Epithelial cell of proximal tubule (primary cell): ENCODE results near the gene EPS8L3. TPM values are rescaled to one million over a fixed set of nuclear protein-coding genes. Genes with fewer than 3 reads are reported as not detected.

ENCODE experiments used
- DNase-seq: peaks from one replicate; pipeline ENCODE4 v3.0.0-alpha.2; 2011; ENCODE audit warnings: low read depth
- H3K4me3 ChIP-seq: 2 replicates; pipeline ENCODE4 v1.5.1; 2011; ENCODE audit warnings: low read depth, mild to moderate bottlenecking, low read length
- total RNA-seq: library from RNA; depleted of rRNA; stranded (reverse); fragments of >200 nt; gene quantifications from 2 replicates; pipeline ENCODE4 v1.2.3, GENCODE V29; 2015
- TF ChIP-seq, protein P1 (sequence below): conservative IDR thresholded peaks from 2 replicates; pipeline ENCODE4 v1.5.1; 2012; ENCODE audit warnings: low read depth, mild to moderate bottlenecking, low read length

The EPS8L3 gene
- total RNA-seq, 1 donor from 2014 or later = not detected

GRCh38 chr1:109721042-109721441 is 42.7 kb downstream of the EPS8L3 start:
- TF ChIP-seq, protein P1, sequence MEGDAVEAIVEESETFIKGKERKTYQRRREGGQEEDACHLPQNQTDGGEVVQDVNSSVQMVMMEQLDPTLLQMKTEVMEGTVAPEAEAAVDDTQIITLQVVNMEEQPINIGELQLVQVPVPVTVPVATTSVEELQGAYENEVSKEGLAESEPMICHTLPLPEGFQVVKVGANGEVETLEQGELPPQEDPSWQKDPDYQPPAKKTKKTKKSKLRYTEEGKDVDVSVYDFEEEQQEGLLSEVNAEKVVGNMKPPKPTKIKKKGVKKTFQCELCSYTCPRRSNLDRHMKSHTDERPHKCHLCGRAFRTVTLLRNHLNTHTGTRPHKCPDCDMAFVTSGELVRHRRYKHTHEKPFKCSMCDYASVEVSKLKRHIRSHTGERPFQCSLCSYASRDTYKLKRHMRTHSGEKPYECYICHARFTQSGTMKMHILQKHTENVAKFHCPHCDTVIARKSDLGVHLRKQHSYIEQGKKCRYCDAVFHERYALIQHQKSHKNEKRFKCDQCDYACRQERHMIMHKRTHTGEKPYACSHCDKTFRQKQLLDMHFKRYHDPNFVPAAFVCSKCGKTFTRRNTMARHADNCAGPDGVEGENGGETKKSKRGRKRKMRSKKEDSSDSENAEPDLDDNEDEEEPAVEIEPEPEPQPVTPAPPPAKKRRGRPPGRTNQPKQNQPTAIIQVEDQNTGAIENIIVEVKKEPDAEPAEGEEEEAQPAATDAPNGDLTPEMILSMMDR = no peak
- DNase-seq = no peak
- H3K4me3 ChIP-seq = no peak overlapping the region

- no peak overlapping the region for H3K4me3 ChIP-seq
- TF ChIP-seq, protein P1 = no peak
- DNase-seq = no peak
Measured at GRCh38 chr1:109719337-109719837, 44.3 kb downstream of the EPS8L3 start.

DNA sequence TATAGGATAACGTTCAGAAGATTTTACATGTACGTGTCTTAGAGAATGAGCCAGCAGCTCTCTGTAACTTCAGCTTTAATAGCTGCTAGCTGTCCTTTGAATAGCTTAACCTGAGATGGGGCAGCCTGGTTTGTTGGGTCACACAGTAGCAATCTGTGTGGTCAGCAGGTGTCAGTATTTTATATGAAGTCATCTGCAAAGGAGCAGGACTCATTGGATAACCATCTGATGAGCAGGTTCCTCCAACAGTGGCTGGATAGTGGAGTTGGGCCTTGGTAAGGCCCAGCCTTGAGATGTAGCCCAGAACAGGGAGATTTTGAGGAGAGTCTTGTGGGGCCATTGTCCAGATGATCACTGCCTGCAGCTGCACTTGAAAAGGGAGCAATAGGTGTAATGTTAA is 45.2 kb downstream of the EPS8L3 start:
- H3K4me3 ChIP-seq = no peak overlapping the region
- TF ChIP-seq, protein P1 = peak; percentile 56
- no peak for DNase-seq

- H3K4me3 ChIP-seq = no peak overlapping the region
- no peak for DNase-seq
- TF ChIP-seq, protein P1 = no peak
Measured at GRCh38 chr1:109717729-109718128, 46.0 kb downstream of the EPS8L3 start.

DNA sequence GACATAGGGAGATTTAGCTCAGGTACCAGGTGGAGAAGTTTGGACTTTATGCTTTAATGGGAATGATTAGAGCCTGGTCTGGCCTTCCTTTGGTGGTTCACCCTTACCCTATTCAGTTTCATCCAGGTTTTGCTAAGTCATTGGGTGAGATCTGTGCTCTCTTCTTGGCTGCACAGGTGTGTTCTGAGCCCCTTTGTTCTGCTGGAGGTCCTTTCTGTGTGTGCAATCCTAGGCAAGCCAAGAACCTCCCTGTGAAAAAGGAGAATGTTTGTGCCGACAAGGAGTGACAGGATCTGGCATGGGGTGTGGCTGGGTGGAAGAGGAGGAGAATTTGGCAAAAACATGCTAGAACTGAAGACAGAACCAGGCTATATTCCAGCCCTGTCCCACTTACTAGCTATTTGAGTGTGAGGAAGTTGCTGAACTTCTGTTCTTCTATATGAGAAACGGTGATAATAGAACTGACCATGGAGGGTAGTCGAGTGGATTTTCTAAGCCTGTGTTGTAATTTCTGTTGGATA is 47.1 kb downstream of the EPS8L3 start:
- no peak for DNase-seq
- TF ChIP-seq, protein P1 = no peak
- no peak overlapping the region for H3K4me3 ChIP-seq

GRCh38 chr1:109716121-109716520 is 47.6 kb downstream of the EPS8L3 start:
- no peak for DNase-seq
- TF ChIP-seq, protein P1 = no peak
- H3K4me3 ChIP-seq = no peak overlapping the region

- TF ChIP-seq, protein P1 = no peak
- no peak overlapping the region for H3K4me3 ChIP-seq
- no peak for DNase-seq
Measured at GRCh38 chr1:109714661-109715372, 48.9 kb downstream of the EPS8L3 start.
